SU-DHL-6 (cell line): ENCODE data around the gene METTL6.
A peak's percentile ranks its signal among the peaks of the same experiment; 100 is the strongest.

Source experiments
- H2AFZ ChIP-seq: fragments of 200-600 bp; sonication (generic); 2 replicates; pipeline ENCODE4 v1.6.1; 2014; ENCODE audit warnings: low read depth, mild to moderate bottlenecking, moderate library complexity, mixed read lengths, antibody characterized with exemption, low read length; ENCODE audit not compliant: severe bottlenecking
- H3F3A ChIP-seq: fragments of 200-600 bp; shearing (Covaris generic); 2 replicates; pipeline ENCODE4 v1.6.0; 2016; ENCODE audit warnings: antibody characterized with exemption, mild to moderate bottlenecking; ENCODE audit not compliant: insufficient read depth
- H3K27ac ChIP-seq: fragments of 200-600 bp; sonication (generic); 2 replicates; pipeline ENCODE4 v1.5.1; 2016; ENCODE audit warnings: low read depth, mild to moderate bottlenecking, low read length, moderate library complexity, mixed read lengths
- H3K27me3 ChIP-seq: fragments of 200-600 bp; sonication (generic), shearing (Covaris generic); 2 replicates; pipeline ENCODE4 v1.6.0; 2014; ENCODE audit warnings: mild to moderate bottlenecking, low read length
- H3K36me3 ChIP-seq: fragments of 200-600 bp; sonication (generic); 2 replicates; pipeline ENCODE4 v1.6.1; 2014; ENCODE audit warnings: mild to moderate bottlenecking, low read length, mixed read lengths
- H3K4me2 ChIP-seq: fragments of 300-600, 200-600 bp; shearing (Covaris generic), sonication (generic); 2 replicates; pipeline ENCODE4 v1.6.0; 2014; ENCODE audit warnings: low read length, low read depth, mild to moderate bottlenecking; ENCODE audit not compliant: poor library complexity, severe bottlenecking
- H3K4me3 ChIP-seq: fragments of 200-600 bp; sonication (generic); 2 replicates; pipeline ENCODE4 v1.5.1; 2014; ENCODE audit warnings: antibody characterized with exemption, low read length, mild to moderate bottlenecking, mixed read lengths; ENCODE audit not compliant: insufficient read depth, poor library complexity, severe bottlenecking
- H3K79me2 ChIP-seq: fragments of 200-600 bp; sonication (generic); 2 replicates; pipeline ENCODE4 v1.6.1; 2014; ENCODE audit warnings: mild to moderate bottlenecking, low read length, moderate library complexity; ENCODE audit not compliant: insufficient read depth
- H3K9ac ChIP-seq: fragments of 200-600 bp; sonication (generic); 2 replicates; pipeline ENCODE4 v1.7.0; 2014; ENCODE audit warnings: mild to moderate bottlenecking, low read length
- H3K9me2 ChIP-seq: fragments of 200-600 bp; sonication (generic); replicated peaks from 2 replicates; pipeline ENCODE4 v1.6.1; 2014; ENCODE audit warnings: low read length; ENCODE audit not compliant: insufficient read depth
- H3K9me3 ChIP-seq: fragments of 200-600 bp; sonication (generic); 2 replicates; pipeline ENCODE4 v1.6.1; 2014; ENCODE audit warnings: low read length, mixed read lengths; ENCODE audit not compliant: insufficient read depth
- H4K20me1 ChIP-seq: fragments of 200-600 bp; sonication (generic); 2 replicates; pipeline ENCODE4 v1.6.1; 2014; ENCODE audit warnings: low read depth, mild to moderate bottlenecking, antibody characterized with exemption, low read length, moderate library complexity, mixed read lengths
- EZH2phosphoT487 ChIP-seq: fragments of 200-600 bp; sonication (generic), shearing (Covaris generic); conservative IDR thresholded peaks from 2 replicates; pipeline ENCODE4 v1.6.1; 2018; ENCODE audit warnings: mild to moderate bottlenecking, antibody characterized with exemption, low read length, moderate library complexity, mixed read lengths
- TF ChIP-seq, protein P1 (sequence below): fragments of 200-600 bp; sonication (generic); IDR thresholded peaks from one replicate; pipeline ENCODE4 v1.5.1; 2017; ENCODE audit warnings: antibody characterized with exemption, mild to moderate bottlenecking, low read length, moderate library complexity; ENCODE audit not compliant: insufficient read depth, poor library complexity, severe bottlenecking

METTL6 gene

DNA sequence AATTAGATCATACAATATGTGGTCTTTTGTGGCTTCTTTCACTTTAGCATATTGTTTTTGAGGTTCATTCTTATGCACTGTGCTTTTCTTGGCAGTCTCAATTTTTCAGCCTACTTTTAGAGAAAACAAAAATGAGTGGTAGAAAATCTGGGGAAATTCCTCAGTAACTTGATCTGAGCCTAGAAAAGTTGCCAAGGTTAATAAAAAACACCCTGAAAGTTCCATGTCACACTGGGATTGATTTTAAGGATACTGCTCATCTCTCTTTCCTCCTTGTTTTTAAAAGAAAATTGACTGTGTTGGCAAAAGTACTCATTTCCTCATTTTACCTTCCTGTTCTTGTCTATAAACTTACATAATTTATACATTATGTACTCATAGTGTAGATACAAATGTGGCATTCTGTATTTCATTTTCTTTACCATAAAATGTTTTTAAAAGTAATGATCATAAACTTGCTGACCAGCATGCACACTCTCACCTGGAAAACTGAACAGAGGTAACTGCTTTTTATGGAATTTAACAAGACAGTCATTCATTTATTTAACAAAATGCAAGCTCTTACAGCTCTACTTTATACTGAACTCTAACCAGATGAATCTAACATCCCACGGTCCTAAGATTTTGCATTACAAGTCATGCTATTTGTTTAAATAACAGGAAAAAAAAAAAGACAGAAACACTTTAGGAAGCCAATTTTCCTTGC lies 66.4 kb downstream of the METTL6 start:
- H3K9me3 ChIP-seq, result no peaks in the 10 kb centered on the region
- H3K4me3 ChIP-seq, result no peak overlapping the region
- no peak overlapping the region for H3K9ac ChIP-seq
- no peaks in the 10 kb centered on the region for H3K9me2 ChIP-seq
- no peaks in the 10 kb centered on the region for H3K79me2 ChIP-seq
- no peaks in the 10 kb centered on the region for H3K27me3 ChIP-seq
- H4K20me1 ChIP-seq, result no peaks in the 10 kb centered on the region
- no peaks in the 10 kb centered on the region for H3F3A ChIP-seq
- peak overlapping the region; percentile 26 for H3K4me2 ChIP-seq
- H3K27ac ChIP-seq, result 0 out of 2 replicates have a peak overlapping the region, but pooled peaks have one; percentile 6
- TF ChIP-seq, protein P1, sequence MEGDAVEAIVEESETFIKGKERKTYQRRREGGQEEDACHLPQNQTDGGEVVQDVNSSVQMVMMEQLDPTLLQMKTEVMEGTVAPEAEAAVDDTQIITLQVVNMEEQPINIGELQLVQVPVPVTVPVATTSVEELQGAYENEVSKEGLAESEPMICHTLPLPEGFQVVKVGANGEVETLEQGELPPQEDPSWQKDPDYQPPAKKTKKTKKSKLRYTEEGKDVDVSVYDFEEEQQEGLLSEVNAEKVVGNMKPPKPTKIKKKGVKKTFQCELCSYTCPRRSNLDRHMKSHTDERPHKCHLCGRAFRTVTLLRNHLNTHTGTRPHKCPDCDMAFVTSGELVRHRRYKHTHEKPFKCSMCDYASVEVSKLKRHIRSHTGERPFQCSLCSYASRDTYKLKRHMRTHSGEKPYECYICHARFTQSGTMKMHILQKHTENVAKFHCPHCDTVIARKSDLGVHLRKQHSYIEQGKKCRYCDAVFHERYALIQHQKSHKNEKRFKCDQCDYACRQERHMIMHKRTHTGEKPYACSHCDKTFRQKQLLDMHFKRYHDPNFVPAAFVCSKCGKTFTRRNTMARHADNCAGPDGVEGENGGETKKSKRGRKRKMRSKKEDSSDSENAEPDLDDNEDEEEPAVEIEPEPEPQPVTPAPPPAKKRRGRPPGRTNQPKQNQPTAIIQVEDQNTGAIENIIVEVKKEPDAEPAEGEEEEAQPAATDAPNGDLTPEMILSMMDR, result no peak
- no peak for TF ChIP-seq EZH2phosphoT487
- H2AFZ ChIP-seq, result peak overlapping the region; percentile 32
- H3K36me3 ChIP-seq, result no peaks in the 10 kb centered on the region
